GM19452 (cell line): ENCODE measurements around the gene CALU.

ENCODE experiments used
- ATAC-seq: cut with Tn5 transposase; IDR thresholded peaks from one replicate; pipeline ENCODE4 v1.9.1; 2021; ENCODE audit not compliant: unreplicated experiment

Gene CALU

DNA sequence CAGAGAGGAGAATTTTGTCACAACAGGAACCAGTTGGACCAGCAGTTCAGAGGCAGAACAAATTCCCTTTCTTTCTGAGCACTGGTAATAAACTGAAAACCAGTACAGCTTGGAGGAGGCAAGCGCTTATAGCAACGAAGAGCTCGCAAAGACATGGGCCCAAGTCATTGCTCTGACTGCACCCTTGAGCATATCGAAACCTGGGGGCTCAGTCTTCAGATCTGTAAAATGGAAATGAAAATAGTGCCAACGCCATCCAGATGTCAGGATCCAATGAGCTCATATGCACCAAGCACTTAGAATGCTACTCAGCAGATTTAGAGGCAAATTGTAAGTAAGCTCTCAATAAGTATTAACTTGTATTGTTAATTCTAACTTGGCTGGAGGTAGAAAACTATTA, 14.4 kb upstream of the CALU start:
- ATAC-seq = no peak

DNA sequence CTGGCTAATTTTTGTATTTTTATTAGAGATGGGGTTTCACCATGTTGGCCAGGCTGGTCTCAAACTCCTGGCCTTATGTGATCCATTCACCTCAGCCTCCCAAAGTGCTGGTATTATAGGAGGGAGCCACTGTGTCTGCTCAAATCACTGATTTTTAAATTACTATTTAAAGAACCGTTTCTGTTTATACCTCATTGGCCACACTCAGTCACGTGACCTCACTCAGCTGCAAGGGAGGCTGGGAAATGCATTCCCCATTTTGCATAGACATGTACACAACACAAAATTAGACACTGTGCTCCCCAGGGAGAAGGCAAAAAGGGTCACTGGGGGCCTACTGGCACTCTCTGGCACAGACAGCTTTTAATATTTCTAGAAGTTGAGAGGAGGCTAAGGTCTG, 13.6 kb upstream of the CALU start:
- no peak for ATAC-seq

GRCh38 chr7:128726059-128726736, 13.0 kb upstream of the CALU start:
- ATAC-seq = no peak

DNA sequence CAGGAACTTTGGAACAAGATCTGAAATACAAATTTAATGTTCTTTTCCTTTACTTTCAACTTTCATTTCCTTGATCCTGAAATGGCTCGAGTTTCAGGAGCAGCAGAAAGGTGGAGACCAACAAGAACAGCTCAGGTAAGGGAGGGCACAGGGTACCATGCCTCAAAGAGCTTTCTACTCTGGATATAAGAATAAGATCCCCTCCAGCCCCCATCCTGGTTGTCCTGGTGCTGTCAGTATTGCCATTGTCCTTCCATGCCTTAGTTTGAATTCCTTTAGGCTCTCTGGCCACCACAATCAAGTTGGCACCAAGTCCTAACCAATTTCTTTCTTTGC, 12.5 kb upstream of the CALU start:
- ATAC-seq = no peak

- no peak for ATAC-seq
Measured at GRCh38 chr7:128727239-128727638, 11.9 kb upstream of the CALU start.

- ATAC-seq = no peak
Measured at GRCh38 chr7:128728598-128728997, 10.6 kb upstream of the CALU start.

DNA sequence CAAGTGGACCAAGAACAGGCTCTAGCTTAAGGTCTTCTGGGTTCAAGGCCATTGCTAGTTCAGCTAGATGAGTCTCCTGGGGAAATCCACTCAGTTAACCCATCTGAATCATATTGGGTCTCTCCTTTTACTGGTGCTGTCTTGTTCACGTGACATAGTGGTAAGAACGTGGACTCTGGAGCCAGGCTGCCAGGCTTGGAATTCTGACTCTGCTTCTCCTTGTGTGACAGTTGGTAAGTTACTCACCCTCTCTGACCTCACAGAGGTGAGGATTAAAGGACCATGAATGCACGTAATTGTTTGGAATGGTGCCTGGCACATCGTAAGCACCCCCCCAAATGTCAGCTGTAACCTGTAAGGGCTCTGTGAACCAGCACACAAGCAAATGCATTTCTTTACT, 9.7 kb upstream of the CALU start:
- ATAC-seq = no peak

GRCh38 chr7:128731184-128731583, 8.0 kb upstream of the CALU start:
- ATAC-seq = no peak

GRCh38 chr7:128732521-128733277, 6.5 kb upstream of the CALU start:
- ATAC-seq = no peak

DNA sequence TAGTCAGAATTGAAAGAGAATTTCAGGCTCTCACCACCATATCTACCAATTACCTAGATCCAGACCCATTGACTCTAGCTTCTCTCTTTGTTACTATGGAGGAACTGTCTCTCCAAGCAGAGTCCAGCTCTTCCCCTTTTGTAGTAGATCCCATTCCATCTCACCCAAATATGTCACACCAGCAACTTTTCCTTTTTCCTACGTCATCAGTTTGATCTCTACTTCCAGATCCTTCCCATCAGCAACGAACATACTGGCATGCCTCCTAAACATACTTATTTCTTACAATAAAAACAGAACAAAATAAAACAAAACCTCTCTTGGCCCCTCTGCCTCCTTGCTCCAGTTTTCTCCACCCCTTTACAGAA, 5.9 kb upstream of the CALU start:
- ATAC-seq = no peak

DNA sequence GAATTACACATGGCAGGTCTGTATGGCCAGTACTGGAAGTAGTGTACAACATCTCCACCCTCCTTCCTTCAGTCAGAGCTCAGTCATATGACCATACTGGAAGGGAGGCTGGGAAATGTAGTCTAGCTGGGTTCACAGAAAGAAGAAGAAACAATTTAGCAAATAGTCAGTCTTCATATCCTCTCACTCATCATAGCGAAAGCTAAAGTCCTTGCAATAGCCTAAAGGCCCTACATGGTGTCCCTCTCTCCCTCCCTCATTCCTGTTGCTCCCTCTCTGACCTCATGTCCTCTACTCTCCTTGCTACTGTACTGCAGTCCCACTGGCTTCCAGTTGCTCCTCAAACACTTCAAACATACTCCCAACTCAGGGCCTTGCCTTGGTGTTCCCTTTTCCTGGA, 4.3 kb upstream of the CALU start:
- no peak for ATAC-seq

- ATAC-seq = no peak
Measured at GRCh38 chr7:128735436-128735835, 3.7 kb upstream of the CALU start.

- no peak for ATAC-seq
Measured at GRCh38 chr7:128737441-128737840, 1.7 kb upstream of the CALU start.

DNA sequence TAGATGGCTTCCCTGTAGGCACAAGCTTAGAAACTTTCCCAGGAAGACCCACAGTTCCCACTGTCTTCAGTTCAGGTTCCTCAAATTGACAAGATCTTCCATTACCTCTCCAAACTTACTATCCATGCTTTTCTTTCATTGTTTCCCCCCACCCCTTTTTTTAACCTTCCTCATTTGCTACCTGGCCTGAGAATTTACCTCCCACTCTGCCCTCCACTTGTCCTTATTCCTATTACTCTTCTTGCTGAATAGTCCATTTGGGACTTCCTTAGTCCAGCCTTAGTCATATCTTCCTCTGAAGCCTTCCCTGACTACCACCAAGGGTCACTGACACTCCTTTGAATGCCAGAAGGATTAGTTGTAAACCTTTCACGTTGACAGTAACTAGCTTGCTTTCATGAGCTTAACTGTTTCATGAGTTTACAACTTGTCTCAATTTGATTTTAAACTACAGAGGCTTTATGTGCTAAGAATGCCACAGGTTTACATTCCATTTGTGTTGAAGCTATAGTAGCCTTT, 1.2 kb upstream of the CALU start:
- ATAC-seq = no peak

- ATAC-seq = peak; percentile 7
Measured at GRCh38 chr7:128738570-128739047, 550 bp upstream of the CALU start.

DNA sequence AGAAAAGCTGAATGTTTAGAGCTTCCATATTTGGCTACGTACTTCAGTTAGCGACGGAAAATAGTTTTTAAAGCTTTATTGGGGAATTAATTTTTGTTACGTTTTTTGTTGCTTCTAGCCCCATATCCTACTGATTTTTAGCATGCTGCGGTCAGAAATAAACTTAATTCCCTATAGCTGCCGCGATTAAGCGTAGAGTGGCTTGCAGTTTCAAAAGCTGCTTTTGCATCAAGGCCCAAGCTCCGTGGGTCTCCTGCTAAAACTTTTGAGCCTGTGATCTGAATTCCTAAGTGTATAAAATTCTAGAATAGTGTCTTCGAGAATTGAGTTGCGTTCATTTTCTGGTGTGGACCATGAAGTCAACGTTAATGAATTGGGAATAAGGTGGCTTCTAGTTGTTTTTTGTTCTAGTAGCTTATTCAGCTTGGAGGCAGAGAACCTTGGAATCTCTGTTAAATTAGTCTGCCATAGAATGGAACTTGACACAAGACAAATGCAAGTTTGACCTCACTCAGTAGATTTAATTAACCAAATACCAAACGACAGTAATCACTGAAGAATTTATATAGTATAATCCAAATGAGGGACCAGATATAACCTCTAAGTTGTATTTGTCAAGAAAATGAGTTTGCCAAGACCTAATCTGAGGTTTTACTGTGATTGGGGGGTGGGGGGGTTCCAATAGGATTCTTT, 977 bp downstream of the CALU start:
- ATAC-seq = no peak

GRCh38 chr7:128740996-128741395, 1.8 kb downstream of the CALU start:
- no peak for ATAC-seq

DNA sequence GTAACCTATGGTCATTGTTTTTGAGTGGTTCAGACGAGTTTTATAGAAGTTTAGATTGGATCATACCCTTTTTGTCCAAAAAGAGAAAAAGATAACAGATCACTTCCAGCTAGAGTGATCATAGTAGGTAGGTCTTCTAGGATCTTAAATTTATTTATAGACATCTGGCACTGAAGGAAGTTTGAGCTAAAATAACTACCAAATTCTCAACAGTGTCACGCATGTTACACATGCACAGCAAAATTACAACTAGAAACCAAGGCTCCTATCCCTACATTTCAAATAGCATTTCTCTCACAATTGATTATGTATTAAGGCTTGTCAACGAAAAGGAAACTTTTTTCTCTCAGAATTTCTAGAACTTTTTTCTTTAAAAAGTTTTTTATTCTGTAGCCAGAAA, 2.3 kb downstream of the CALU start:
- no peak for ATAC-seq

DNA sequence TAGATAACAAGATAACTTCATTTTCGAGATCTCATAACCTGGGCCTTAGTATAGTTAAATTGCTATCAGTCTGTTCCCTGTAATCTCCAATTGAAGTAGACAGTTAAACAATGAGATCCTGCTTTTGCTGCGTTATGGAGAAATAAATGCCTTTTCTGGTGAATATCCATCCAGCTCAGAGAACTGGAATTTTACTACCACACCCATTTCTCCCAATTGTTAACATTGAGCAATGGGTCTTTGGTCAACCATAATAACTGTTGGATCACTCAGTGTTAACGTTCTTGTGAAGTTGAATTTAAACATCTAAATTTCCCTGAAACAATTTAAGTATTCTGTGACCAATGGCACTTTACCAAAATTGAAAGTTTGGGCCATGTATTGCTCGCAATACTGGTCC, 3.0 kb downstream of the CALU start:
- ATAC-seq = no peak

DNA sequence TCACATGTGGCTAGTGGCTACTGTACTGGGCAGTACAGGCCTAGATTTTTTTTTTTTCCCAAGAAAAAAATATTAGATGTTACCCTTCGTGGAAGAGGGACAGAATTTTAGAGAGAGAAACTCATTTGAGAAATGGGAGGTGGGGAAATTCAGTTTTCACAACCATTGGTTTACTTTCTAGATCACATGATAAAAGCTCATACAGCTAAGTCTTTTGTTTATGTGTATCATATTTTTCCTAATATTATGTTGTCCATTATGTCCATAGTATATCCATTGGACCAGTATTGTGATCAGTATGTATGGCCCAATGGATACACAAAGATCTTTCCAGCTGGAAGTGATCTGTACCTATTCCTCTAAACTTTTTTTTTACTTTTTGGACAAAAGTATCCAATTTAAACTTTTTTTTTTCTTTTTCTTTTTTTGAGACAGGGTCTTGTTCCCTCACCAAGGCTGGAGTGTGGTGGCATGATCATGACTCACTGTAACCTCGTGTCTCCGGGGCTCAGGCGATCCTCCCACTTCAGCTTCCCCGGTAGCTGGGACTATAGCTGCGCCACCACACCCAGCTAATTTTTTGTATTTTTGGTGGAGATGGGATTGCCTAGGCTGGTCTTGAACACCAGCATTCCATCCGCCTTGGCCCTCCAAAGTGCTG, 4.1 kb downstream of the CALU start:
- ATAC-seq = no peak

GRCh38 chr7:128744366-128744905, 5.3 kb downstream of the CALU start:
- ATAC-seq = no peak
